NT2/D1 (cell line): Measurements from ENCODE around the gene GRK4.

Source experiments
- DNase-seq: peaks from one replicate; pipeline ENCODE4 v3.0.0-alpha.2; 2011; ENCODE audit warnings: low read depth, low spot score
- H3K27me3 ChIP-seq: 2 replicates; pipeline ENCODE4 v1.6.0; 2011; ENCODE audit warnings: mild to moderate bottlenecking; ENCODE audit not compliant: insufficient read length, insufficient read depth
- H3K36me3 ChIP-seq: 2 replicates; pipeline ENCODE4 v1.6.1; 2011; ENCODE audit warnings: mild to moderate bottlenecking, low read length, mixed read lengths; ENCODE audit not compliant: insufficient read depth, insufficient read length
- H3K4me1 ChIP-seq: 2 replicates; pipeline ENCODE4 v1.5.1; 2011; ENCODE audit not compliant: insufficient read depth, insufficient read length
- H3K4me3 ChIP-seq: 2 replicates; pipeline ENCODE4 v1.5.1; 2011; ENCODE audit warnings: low read depth; ENCODE audit not compliant: insufficient read length
- H3K9ac ChIP-seq: 2 replicates; pipeline ENCODE4 v1.6.0; 2011; ENCODE audit warnings: low read depth; ENCODE audit not compliant: insufficient read length
- H3K9me3 ChIP-seq: 2 replicates; pipeline ENCODE4 v1.5.1; 2011; ENCODE audit warnings: mild to moderate bottlenecking, low read length; ENCODE audit not compliant: insufficient read depth
- SUZ12 ChIP-seq: IDR thresholded peaks from 2 replicates; pipeline ENCODE4 v1.6.1; 2011; ENCODE audit not compliant: insufficient read length, insufficient read depth; ENCODE audit errors: extremely low read depth
- YY1 ChIP-seq: IDR thresholded peaks from 2 replicates; pipeline ENCODE4 v1.6.1; 2011; ENCODE audit not compliant: insufficient read length, insufficient read depth
- ZNF274 ChIP-seq: IDR thresholded peaks from 2 replicates; pipeline ENCODE4 v1.6.1; 2011; ENCODE audit warnings: mild to moderate bottlenecking, low read depth, low read length

GRK4 gene

DNA sequence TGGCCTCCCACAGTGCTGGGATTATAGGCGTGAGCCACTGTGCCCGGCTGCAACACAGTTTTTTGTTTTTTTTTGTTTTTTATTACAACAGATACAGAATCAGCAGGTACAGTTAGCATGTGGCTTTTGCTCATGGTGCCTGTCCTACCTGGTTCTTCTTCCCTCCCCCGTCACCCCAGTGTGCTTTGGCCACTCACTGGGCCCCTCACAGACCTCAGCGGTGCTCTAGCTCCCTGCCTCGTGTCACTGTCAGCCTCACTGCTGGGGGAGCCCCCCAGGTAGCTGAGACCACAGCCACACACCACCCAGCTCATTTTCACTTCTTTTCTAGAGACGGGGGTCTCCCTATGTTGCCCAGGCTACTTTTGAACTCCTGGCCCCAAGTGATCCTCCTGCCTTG, 72.3 kb downstream of the GRK4 start:
- DNase-seq: no peak
- Histone ChIP-seq H3K36me3 (no peaks in the 10 kb centered on the region), H3K4me1 (peaks cover 5% of the 10 kb centered on the region), H3K27me3 (peaks cover 5% of the 10 kb centered on the region), H3K9ac (no peak overlapping the region), H3K9me3 (no peaks in the 10 kb centered on the region), H3K4me3 (no peak overlapping the region)
- no peak for TF ChIP-seq YY1
- TF ChIP-seq ZNF274: no peak
- TF ChIP-seq SUZ12: no peak

GRCh38 chr4:3036131-3036952, 73.0 kb downstream of the GRK4 start:
- no peak for TF ChIP-seq ZNF274
- no peak for TF ChIP-seq YY1
- no peak for TF ChIP-seq SUZ12
- no peak for DNase-seq
- H3K9me3 ChIP-seq: no peaks in the 10 kb centered on the region
- H3K36me3 ChIP-seq: no peaks in the 10 kb centered on the region
- no peak overlapping the region for H3K4me3 ChIP-seq
- H3K9ac ChIP-seq: no peak overlapping the region
- peaks cover 5% of the 10 kb centered on the region for H3K27me3 ChIP-seq
- H3K4me1 ChIP-seq: peaks cover 5% of the 10 kb centered on the region

- TF ChIP-seq YY1: no peak
- no peak for TF ChIP-seq SUZ12
- no peak for TF ChIP-seq ZNF274
- no peaks in the 10 kb centered on the region for H3K36me3 ChIP-seq
- no peak overlapping the region for H3K9ac ChIP-seq
- no peak for DNase-seq
- no peaks in the 10 kb centered on the region for H3K9me3 ChIP-seq
- peaks cover 5% of the 10 kb centered on the region for H3K4me1 ChIP-seq
- no peak overlapping the region for H3K4me3 ChIP-seq
- peaks cover 5% of the 10 kb centered on the region for H3K27me3 ChIP-seq
Observed at GRCh38 chr4:3037957-3038461, 74.6 kb downstream of the GRK4 start.

GRCh38 chr4:3039706-3040366, 76.5 kb downstream of the GRK4 start:
- peaks cover 5% of the 10 kb centered on the region for H3K4me1 ChIP-seq
- DNase-seq: no peak
- H3K9ac ChIP-seq: no peak overlapping the region
- H3K4me3 ChIP-seq: no peak overlapping the region
- H3K36me3 ChIP-seq: no peaks in the 10 kb centered on the region
- TF ChIP-seq YY1: no peak
- TF ChIP-seq SUZ12: no peak
- TF ChIP-seq ZNF274: no peak
- H3K9me3 ChIP-seq: no peaks in the 10 kb centered on the region
- H3K27me3 ChIP-seq: peaks cover 5% of the 10 kb centered on the region

- DNase-seq: no peak
- no peak for TF ChIP-seq SUZ12
- TF ChIP-seq YY1: no peak
- no peak for TF ChIP-seq ZNF274
- no peak overlapping the region for H3K4me3 ChIP-seq
- no peaks in the 10 kb centered on the region for H3K9me3 ChIP-seq
- H3K9ac ChIP-seq: no peak overlapping the region
- H3K4me1 ChIP-seq: peaks cover 5% of the 10 kb centered on the region
- H3K36me3 ChIP-seq: no peaks in the 10 kb centered on the region
- H3K27me3 ChIP-seq: peaks cover 5% of the 10 kb centered on the region
Observed at GRCh38 chr4:3040452-3041191, 77.3 kb downstream of the GRK4 start.

DNA sequence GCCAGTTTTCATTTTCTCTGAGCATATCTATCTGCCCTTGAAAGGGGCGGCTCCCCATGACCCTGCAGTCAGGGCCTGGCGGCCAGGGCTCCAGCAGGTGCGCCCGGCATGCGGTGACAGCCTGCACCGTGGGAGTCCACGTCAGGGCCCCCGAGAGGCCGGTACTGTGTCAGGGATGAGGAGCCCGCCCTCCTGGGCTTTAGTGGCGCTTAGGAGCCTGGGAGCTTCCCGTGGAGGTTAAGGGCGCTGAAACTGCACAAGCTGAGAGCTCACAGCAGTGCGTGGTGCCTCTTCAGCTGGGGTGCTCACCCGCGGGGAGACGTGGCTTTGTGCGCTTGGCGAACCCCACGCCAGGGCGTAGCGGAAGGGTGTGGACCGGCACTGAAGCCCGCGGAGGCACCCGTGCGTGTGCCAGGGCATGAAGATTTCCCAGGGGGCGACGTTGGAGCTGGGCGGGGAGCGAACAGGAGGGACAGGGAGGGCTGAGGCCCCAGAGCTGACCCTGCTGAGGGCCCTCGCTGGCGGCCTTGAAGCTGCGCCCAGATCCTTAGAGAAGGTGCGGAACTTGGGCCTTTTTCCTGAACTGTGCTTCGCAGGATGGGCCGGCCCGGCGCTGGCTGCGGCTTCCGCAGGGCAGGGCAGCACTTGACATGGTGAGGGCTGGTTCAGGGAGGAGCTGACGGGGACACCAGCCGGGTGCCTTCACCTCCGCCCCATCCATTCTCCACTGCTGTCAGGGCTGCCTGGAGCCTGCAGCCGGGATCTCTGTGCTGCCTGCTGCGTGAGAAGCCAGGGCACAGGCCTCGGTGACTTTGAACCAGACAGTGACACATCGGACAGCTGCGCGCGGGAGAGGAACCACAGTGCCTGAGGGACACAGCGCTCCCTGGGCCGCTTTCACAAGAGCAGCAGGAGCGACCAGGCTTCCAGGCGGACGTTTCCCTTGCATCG, 78.1 kb downstream of the GRK4 start:
- Histone ChIP-seq H3K36me3 (no peaks in the 10 kb centered on the region), H3K4me1 (peaks cover 3% of the 10 kb centered on the region), H3K9me3 (no peaks in the 10 kb centered on the region), H3K9ac (peak overlapping the region; percentile 6), H3K4me3 (no peak overlapping the region), H3K27me3 (peaks cover 3% of the 10 kb centered on the region)
- DNase-seq: no peak
- TF ChIP-seq ZNF274: no peak
- TF ChIP-seq SUZ12: no peak
- no peak for TF ChIP-seq YY1
